Vagina (tissue), 2 donors: ENCODE results near the gene IMPA2. TPM values are rescaled to one million over a fixed set of nuclear protein-coding genes. Genes with fewer than 3 reads are reported as not detected.
"Not testable (repeated sequence)": the region's sequence is repeated elsewhere in the genome, so short reads cannot be mapped to it uniquely, and the experiment has no call there.

Source experiments
- DNase-seq, 2 donors: peaks; one replicate each; pipeline ENCODE4 v3.0.0-alpha.2; 2017; ENCODE audit errors: extremely low spot score in 2 of 2
- H3K27ac ChIP-seq: fragments of 200-600 bp; sonication (generic); one replicate; pipeline ENCODE4 v1.5.1; 2019
- H3K27me3 ChIP-seq: fragments of 200-600 bp; sonication (generic); one replicate; pipeline ENCODE4 v1.5.1; 2019
- H3K36me3 ChIP-seq, 2 donors: fragments of 200-600 bp; sonication (generic); one replicate each; pipeline ENCODE4 v1.5.1; 2017 to 2019
- H3K4me1 ChIP-seq: fragments of 200-600 bp; sonication (generic); one replicate; pipeline ENCODE4 v1.5.1; 2019
- H3K4me3 ChIP-seq, 2 donors: fragments of 200-600 bp; sonication (generic); 1 replicate in 1 of 2; 2 replicates in 1 of 2; pipeline ENCODE4 v1.5.1; 2016 to 2019
- H3K9me3 ChIP-seq: fragments of 200-600 bp; sonication (generic); one replicate; pipeline ENCODE4 v1.5.1; 2019
- POLR2A ChIP-seq, 2 donors: fragments of 450-650 bp; IDR thresholded peaks; one replicate each; pipeline ENCODE4 v1.6.1; 2017; ENCODE audit warnings: antibody characterized with exemption in 2 of 2, mild to moderate bottlenecking in 2 of 2, moderate library complexity in 2 of 2
- POLR2AphosphoS5 ChIP-seq, 2 donors: sonication (generic); formaldehyde crosslinking; IDR thresholded peaks; one replicate each; pipeline ENCODE4 v1.9.0; 2017; ENCODE audit warnings: antibody characterized with exemption in 2 of 2, mild to moderate bottlenecking in 2 of 2, low read depth in 1 of 2; ENCODE audit not compliant: insufficient read depth in 1 of 2
- intact Hi-C: fragments of 100-400 bp; cut with DNase I; formaldehyde crosslinking; loops from one replicate; pipeline ENCODE4 v1.15.1; 2023
- total RNA-seq: library from RNA; depleted of rRNA; stranded (reverse); fragments of >200 nt; gene quantifications from one replicate; pipeline ENCODE4 v1.2.3, GENCODE V29; 2016
- TF ChIP-seq, protein P1 (sequence below), 3 experiments: fragments of 450-650 bp in 2 of 3; fragments of 200-600 bp in 1 of 3; sonication (generic) in 1 of 3; IDR thresholded peaks; one replicate each; pipeline ENCODE4 v1.5.1; 2017 to 2019; ENCODE audit warnings: antibody characterized with exemption in 3 of 3, mild to moderate bottlenecking in 2 of 3, moderate library complexity in 2 of 3

Gene IMPA2
- total RNA-seq, 1 donor from 2014 or later: 128 TPM

DNA sequence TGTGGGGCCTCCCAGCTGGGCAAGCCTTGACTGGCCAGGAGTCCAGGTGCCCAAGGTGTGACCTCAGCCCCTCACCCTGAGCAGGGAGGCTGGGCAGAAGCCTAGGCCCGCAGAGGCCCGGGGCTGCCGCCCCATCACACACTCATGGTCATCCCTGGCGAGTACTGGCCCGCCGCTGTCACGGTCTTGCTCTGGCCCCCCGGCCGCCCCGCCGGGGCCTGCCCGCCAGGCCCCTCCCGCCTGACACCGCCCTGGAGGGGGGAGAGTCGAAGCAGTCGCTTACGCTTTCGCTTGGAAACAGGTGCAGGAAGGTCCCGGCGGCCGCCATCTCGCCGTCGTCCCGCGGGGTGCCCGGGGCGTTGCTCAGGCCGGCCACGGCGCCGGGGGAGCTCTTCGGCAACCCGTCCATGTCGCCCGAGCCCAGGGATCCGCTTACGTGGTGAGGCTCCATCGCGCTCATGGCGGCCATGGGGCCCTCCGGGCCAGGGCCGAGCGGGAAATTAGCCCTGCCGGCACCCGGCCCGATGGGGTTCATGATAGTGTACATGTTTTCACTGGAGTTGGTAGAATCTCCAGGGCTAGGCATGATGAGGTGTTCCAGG, 85.7 kb downstream of the IMPA2 start:
- H3K9me3 ChIP-seq: no peaks in the 10 kb centered on the region
- intact Hi-C loops: no loop called here
- no peaks in the 10 kb centered on the region for H3K4me1 ChIP-seq
- no peak overlapping the region for H3K4me3 ChIP-seq
- no peak for DNase-seq
- H3K27me3 ChIP-seq: no peaks in the 10 kb centered on the region
- H3K36me3 ChIP-seq: no peaks in the 10 kb centered on the region
- TF ChIP-seq POLR2A (IDR thresholded peaks at IDR 0.05): no peak
- no peak for TF ChIP-seq POLR2AphosphoS5 (IDR thresholded peaks at IDR 0.05; ENCODE audit: insufficient read depth in 1 of 2, low read depth in 1 of 2)
- TF ChIP-seq, protein P1, sequence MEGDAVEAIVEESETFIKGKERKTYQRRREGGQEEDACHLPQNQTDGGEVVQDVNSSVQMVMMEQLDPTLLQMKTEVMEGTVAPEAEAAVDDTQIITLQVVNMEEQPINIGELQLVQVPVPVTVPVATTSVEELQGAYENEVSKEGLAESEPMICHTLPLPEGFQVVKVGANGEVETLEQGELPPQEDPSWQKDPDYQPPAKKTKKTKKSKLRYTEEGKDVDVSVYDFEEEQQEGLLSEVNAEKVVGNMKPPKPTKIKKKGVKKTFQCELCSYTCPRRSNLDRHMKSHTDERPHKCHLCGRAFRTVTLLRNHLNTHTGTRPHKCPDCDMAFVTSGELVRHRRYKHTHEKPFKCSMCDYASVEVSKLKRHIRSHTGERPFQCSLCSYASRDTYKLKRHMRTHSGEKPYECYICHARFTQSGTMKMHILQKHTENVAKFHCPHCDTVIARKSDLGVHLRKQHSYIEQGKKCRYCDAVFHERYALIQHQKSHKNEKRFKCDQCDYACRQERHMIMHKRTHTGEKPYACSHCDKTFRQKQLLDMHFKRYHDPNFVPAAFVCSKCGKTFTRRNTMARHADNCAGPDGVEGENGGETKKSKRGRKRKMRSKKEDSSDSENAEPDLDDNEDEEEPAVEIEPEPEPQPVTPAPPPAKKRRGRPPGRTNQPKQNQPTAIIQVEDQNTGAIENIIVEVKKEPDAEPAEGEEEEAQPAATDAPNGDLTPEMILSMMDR (IDR thresholded peaks at IDR 0.05): no peak
- H3K27ac ChIP-seq: no peak overlapping the region

DNA sequence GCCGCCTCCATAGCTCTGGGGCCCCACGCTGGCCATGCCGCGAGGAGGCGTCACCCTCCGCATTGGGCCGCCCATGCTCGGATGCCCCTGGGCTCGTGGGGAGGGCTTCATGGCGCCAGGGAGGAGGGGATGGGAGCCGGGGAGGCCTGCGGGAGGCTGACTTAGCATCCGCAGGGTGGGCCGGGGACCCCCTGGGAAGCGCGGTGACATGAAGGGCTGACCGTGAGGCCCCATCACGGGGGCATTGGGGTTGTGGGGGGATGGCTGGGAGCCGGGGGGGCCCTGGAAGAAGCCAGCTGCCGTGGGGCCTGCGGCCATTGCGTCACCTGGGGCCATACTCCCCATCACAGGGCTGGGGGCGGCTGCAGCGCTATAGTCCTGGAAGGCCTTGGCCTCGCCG, 86.4 kb downstream of the IMPA2 start:
- Histone ChIP-seq H3K4me1 (no peaks in the 10 kb centered on the region), H3K27ac (no peak overlapping the region), H3K9me3 (no peaks in the 10 kb centered on the region), H3K27me3 (no peaks in the 10 kb centered on the region), H3K36me3 (no peaks in the 10 kb centered on the region), H3K4me3 (no peak overlapping the region)
- no peak for DNase-seq
- TF ChIP-seq POLR2AphosphoS5 (IDR thresholded peaks at IDR 0.05; ENCODE audit: insufficient read depth in 1 of 2, low read depth in 1 of 2): no peak
- TF ChIP-seq, protein P1 (IDR thresholded peaks at IDR 0.05): no peak
- no peak for TF ChIP-seq POLR2A (IDR thresholded peaks at IDR 0.05)
- intact Hi-C loops: no loop called here

DNA sequence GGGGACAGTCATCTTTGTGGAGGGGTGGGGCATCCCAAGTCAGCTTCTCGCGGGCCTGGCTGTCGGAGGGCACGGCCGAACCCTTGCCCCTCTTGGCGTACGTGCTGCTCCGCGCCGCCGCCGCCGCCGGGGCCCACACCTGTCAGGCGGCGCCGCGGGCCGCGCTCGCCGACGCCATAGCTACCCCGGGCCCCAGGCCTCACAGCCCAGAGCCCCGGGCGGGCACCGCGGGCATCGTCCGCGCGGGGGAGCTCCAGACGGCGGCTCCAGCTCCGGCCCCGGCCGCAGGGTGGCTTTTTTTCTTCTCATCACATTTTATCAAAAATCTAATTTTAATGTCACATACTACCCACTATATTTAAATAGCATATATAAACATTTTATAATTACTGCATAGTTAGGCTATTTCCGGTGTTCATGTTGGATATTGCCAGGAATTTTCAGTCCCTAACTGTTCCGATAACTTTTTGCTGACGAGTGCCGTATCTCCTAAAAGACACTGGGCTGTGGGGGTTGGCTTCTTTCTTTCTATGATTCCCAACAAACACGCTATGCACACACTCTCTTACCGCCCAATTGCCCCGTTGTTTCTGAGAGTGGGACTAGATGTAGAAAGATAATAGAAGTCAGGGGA, 87.1 kb downstream of the IMPA2 start:
- H3K27me3 ChIP-seq, H3K4me1 ChIP-seq, H3K27ac ChIP-seq, H3K4me3 ChIP-seq, DNase-seq, intact Hi-C loops, H3K9me3 ChIP-seq, H3K36me3 ChIP-seq: not testable (repeated sequence)

DNA sequence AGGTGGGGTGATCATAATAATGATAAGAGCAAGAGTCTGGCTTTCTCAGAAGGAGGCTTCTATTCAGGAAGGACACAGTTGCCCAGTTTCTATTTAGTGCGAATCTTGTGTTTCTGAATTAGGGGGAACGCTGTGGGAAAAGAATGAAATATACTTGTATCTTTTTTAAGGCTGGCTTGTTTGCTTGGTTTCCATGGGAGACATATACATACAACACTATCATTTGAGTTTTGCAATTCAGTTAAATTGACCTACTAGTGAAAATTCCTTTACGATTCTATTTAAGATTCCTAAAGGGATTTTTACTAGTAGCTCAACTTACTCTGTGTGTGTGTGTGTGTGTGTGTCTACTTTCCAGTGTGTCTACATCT, 87.6 kb downstream of the IMPA2 start:
- TF ChIP-seq, protein P1 (IDR thresholded peaks at IDR 0.05): no peak
- TF ChIP-seq POLR2A (IDR thresholded peaks at IDR 0.05): no peak
- TF ChIP-seq POLR2AphosphoS5 (IDR thresholded peaks at IDR 0.05; ENCODE audit: insufficient read depth in 1 of 2, low read depth in 1 of 2): no peak
- H3K4me3 ChIP-seq: no peak overlapping the region
- intact Hi-C loops: no loop called here

DNA sequence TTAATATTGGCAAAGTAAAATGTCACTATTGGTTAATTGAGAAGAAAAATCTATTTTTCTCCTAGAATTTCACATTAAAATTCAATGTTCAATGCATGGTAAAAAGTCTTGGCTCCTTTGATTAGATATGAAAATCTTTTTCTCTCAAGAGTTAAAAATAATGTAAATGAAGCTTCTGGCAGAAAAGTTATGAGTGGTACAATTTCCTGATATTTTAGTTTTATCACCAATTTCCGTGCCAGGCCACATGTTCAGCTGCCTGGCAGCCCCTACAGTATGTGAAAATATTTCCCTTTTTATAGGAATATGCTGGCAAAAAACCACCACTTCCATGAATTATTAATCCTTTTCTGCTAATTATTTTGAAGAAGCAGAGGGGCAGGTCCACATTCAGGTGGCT, 89.8 kb downstream of the IMPA2 start:
- H3K9me3 ChIP-seq, H3K4me3 ChIP-seq, H3K27ac ChIP-seq, DNase-seq, intact Hi-C loops, H3K4me1 ChIP-seq, H3K36me3 ChIP-seq, H3K27me3 ChIP-seq: not testable (repeated sequence)

More for the DNA sequence above, 87.6 kb downstream of the IMPA2 start:
- H3K27me3 ChIP-seq: no peaks in the 10 kb centered on the region
- no peak overlapping the region for H3K27ac ChIP-seq
- DNase-seq: no peak
- no peaks in the 10 kb centered on the region for H3K4me1 ChIP-seq
- no peaks in the 10 kb centered on the region for H3K9me3 ChIP-seq
- no peaks in the 10 kb centered on the region for H3K36me3 ChIP-seq

DNA sequence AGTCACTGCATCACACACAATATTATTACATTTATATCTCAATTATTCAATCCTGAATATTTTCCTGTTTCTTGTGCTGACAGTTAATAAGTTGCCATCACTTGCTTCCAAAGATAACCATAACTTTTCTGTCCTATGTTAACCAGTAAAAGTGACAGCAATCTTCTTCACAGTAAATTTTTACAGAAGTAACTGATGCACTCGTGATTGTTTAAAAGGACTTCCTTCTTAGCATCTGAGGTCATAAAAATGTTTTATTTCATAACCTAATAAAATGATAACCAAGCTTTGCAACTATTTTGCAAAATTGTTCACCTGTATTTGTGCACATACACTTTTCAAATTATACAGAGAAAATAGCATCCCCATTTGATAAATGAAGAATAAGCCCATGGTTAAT, 91.7 kb downstream of the IMPA2 start:
- no peak for TF ChIP-seq POLR2A (IDR thresholded peaks at IDR 0.05)
- TF ChIP-seq POLR2AphosphoS5 (IDR thresholded peaks at IDR 0.05; ENCODE audit: insufficient read depth in 1 of 2, low read depth in 1 of 2): no peak
- TF ChIP-seq, protein P1 (IDR thresholded peaks at IDR 0.05): no peak
- intact Hi-C loops: no loop called here
- Histone ChIP-seq H3K27me3 (no peaks in the 10 kb centered on the region), H3K4me3 (no peak overlapping the region), H3K36me3 (no peaks in the 10 kb centered on the region), H3K27ac (no peak overlapping the region), H3K9me3 (no peaks in the 10 kb centered on the region), H3K4me1 (no peaks in the 10 kb centered on the region)
- DNase-seq: no peak
